GM13976 (cell line): ENCODE measurements around the gene PYCR2.
"Not testable (repeated sequence)": the region's sequence is repeated elsewhere in the genome, so short reads cannot be mapped to it uniquely, and the experiment has no call there.

Experiments
- DNase-seq: peaks from one replicate; pipeline ENCODE4 v3.0.0; 2012; ENCODE audit warnings: low spot score
- in situ Hi-C: fragments of 300-500 bp; cut with MboI; formaldehyde crosslinking; loops from one replicate; pipeline ENCODE4 v1.12.0; 2022; ENCODE audit warnings: low sequenced_read_pairs, mixed read lengths, inconsistent platforms; ENCODE audit not compliant: unreplicated experiment
- TF ChIP-seq, protein P1 (sequence below): IDR thresholded peaks from 2 replicates; pipeline ENCODE4 v1.5.1; 2012; ENCODE audit warnings: borderline replicate concordance, mild to moderate bottlenecking; ENCODE audit not compliant: insufficient read depth; ENCODE audit errors: extremely low read depth, missing control alignments, control extremely low read depth

The PYCR2 gene

GRCh38 chr1:225889743-225890142 lies 34.3 kb downstream of the PYCR2 start:
- in situ Hi-C loops, result no loop called here
- no peak for DNase-seq

GRCh38 chr1:225888898-225889601 lies 35.0 kb downstream of the PYCR2 start, which contains the start of gene LEFTY1:
LEFTY1 (minus strand) TSS chr1:225889146; CDS start chr1:225889066, 80 bp downstream.
- no peak for DNase-seq
- in situ Hi-C loops, result no loop called here
- TF ChIP-seq, protein P1, sequence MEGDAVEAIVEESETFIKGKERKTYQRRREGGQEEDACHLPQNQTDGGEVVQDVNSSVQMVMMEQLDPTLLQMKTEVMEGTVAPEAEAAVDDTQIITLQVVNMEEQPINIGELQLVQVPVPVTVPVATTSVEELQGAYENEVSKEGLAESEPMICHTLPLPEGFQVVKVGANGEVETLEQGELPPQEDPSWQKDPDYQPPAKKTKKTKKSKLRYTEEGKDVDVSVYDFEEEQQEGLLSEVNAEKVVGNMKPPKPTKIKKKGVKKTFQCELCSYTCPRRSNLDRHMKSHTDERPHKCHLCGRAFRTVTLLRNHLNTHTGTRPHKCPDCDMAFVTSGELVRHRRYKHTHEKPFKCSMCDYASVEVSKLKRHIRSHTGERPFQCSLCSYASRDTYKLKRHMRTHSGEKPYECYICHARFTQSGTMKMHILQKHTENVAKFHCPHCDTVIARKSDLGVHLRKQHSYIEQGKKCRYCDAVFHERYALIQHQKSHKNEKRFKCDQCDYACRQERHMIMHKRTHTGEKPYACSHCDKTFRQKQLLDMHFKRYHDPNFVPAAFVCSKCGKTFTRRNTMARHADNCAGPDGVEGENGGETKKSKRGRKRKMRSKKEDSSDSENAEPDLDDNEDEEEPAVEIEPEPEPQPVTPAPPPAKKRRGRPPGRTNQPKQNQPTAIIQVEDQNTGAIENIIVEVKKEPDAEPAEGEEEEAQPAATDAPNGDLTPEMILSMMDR, result no peak

More at GRCh38 chr1:225889743-225890142, 34.3 kb downstream of the PYCR2 start:
- TF ChIP-seq, protein P1, result no peak

GRCh38 chr1:225888289-225888897 lies 35.7 kb downstream of the PYCR2 start:
- DNase-seq, result no peak
- in situ Hi-C loops, result no loop called here
- TF ChIP-seq, protein P1, result no peak

- DNase-seq, in situ Hi-C loops: not testable (repeated sequence)
Measured at GRCh38 chr1:225887554-225888288, 36.3 kb downstream of the PYCR2 start.

DNA sequence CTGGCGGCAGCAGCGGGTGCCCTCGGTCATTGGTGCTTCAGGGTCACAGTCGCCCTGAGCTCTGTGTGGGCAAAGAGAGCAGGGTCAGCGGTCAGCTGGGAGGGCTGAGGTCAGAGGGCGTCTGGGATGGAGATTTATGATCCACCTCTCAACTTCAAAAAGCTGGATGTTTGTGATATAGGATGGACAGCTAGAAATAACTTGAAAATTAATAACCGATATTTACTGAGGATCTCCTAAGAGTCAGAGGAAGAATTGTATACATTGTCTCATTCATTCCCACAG lies 37.1 kb downstream of the PYCR2 start:
- TF ChIP-seq, protein P1, result no peak
- in situ Hi-C loops, result no loop called here

GRCh38 chr1:225886159-225887029 lies 37.7 kb downstream of the PYCR2 start:
- in situ Hi-C loops, result no loop called here
- TF ChIP-seq, protein P1, result no peak
- DNase-seq, result no peak

More for the DNA sequence above, 37.1 kb downstream of the PYCR2 start:
- no peak for DNase-seq
